Fibroblast of mammary gland (primary cell): ENCODE measurements around the gene DMRTB1.

Experiments
- DNase-seq: peaks from one replicate; pipeline ENCODE4 v3.0.0-alpha.2; 2010; ENCODE audit warnings: low read depth
- H3K4me3 ChIP-seq: 2 replicates; pipeline ENCODE4 v1.5.1; 2011; ENCODE audit warnings: low read depth, mild to moderate bottlenecking, low read length, moderate library complexity; ENCODE audit not compliant: control insufficient read depth
- CTCF ChIP-seq: conservative IDR thresholded peaks from 2 replicates; pipeline ENCODE4 v1.5.1; 2011; ENCODE audit warnings: low read depth, low read length, inconsistent platforms; ENCODE audit not compliant: control insufficient read depth, insufficient read depth

The DMRTB1 gene

GRCh38 chr1:53454019-53454418 lies 5.2 kb upstream of the DMRTB1 start:
- DNase-seq = no peak
- TF ChIP-seq CTCF = no peak
- H3K4me3 ChIP-seq = no peak overlapping the region

- no peak for TF ChIP-seq CTCF
These were observed 3.7 kb upstream of the DMRTB1 start for GRCh38 chr1:53455364-53455991.

GRCh38 chr1:53458634-53459033 lies 565 bp upstream of the DMRTB1 start:
- H3K4me3 ChIP-seq = no peak overlapping the region
- DNase-seq = no peak
- no peak for TF ChIP-seq CTCF

More at GRCh38 chr1:53455364-53455991, 3.7 kb upstream of the DMRTB1 start:
- no peak overlapping the region for H3K4me3 ChIP-seq
- no peak for DNase-seq

GRCh38 chr1:53460211-53460634 lies 1.0 kb downstream of the DMRTB1 start:
- TF ChIP-seq CTCF = no peak
- no peak overlapping the region for H3K4me3 ChIP-seq
- DNase-seq = no peak

- no peak for DNase-seq
- H3K4me3 ChIP-seq = no peak overlapping the region
- TF ChIP-seq CTCF = no peak
These were observed 1.6 kb downstream of the DMRTB1 start for GRCh38 chr1:53460666-53461322.

GRCh38 chr1:53461323-53462044 lies 2.3 kb downstream of the DMRTB1 start:
- no peak overlapping the region for H3K4me3 ChIP-seq
- DNase-seq = no peak
- no peak for TF ChIP-seq CTCF
